GM21529 (cell line): ENCODE measurements around the gene HDAC4.

Experiments
- ATAC-seq: cut with Tn5 transposase; IDR thresholded peaks from one replicate; pipeline ENCODE4 v1.9.1; 2021; ENCODE audit not compliant: unreplicated experiment

The HDAC4 gene

DNA sequence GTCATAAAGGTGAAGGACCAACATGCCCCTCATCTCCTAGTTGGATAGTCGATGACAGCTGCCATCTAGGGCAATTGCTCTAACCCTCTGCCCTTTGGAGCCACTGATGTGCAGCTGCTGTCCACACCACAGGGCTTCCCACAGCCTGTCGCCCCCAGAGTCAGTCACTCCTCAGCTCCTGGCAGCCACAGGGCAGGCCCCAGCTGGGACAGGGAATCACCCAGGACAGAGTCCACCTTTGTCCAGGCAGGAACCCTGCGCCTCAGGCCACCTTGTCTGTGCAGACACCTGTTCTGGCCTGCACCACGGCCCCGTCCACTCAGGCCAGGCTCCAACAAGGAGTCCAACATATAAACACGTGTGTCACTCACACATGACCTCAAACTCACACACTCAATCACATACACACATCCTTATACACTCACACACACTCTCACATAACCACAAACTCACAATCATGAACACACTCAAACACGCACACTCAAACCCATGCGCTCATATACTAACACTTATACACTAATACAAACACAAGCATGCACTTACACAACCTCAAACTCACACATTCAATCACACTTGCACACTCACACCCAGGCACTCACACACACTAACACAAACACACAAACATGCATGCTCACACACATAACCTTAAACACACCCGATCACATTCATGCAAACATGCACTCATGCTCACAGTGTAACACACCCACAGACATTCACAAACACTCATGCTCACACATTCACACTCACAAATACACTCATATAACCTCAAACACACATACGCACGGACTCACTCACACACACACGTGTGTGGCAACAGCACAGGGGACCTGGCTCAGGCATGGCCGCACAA is 29.7 kb downstream of the HDAC4 start:
- no peak for ATAC-seq

DNA sequence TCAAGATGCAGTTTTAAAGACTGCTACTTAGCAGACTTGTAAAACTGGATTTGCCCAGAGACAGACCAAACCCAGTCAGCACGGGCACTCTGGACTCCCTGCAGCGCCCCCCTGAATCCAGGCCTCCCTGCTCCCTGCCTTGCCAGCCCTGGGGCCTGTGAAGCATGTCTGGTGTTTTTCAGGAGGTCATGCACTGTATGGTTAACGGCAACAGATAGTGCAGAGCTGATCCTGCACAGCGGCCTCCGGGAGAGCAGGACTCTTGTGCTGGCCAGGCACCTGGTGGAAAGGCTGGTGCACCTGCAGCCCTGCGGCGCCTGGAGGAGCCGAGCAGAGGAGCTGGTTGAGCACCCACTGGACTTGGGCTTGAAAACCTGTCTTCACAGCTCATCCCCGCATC is 30.4 kb downstream of the HDAC4 start:
- no peak for ATAC-seq

- ATAC-seq, result peak; percentile 90
Measured at GRCh38 chr2:239369631-239370161, 31.1 kb downstream of the HDAC4 start.

GRCh38 chr2:239368906-239369552 is 31.8 kb downstream of the HDAC4 start:
- ATAC-seq, result no peak

GRCh38 chr2:239368321-239368720 is 32.5 kb downstream of the HDAC4 start:
- no peak for ATAC-seq

- no peak for ATAC-seq
Measured at GRCh38 chr2:239366740-239367139, 34.1 kb downstream of the HDAC4 start.

GRCh38 chr2:239365782-239366435 is 34.9 kb downstream of the HDAC4 start:
- no peak for ATAC-seq

DNA sequence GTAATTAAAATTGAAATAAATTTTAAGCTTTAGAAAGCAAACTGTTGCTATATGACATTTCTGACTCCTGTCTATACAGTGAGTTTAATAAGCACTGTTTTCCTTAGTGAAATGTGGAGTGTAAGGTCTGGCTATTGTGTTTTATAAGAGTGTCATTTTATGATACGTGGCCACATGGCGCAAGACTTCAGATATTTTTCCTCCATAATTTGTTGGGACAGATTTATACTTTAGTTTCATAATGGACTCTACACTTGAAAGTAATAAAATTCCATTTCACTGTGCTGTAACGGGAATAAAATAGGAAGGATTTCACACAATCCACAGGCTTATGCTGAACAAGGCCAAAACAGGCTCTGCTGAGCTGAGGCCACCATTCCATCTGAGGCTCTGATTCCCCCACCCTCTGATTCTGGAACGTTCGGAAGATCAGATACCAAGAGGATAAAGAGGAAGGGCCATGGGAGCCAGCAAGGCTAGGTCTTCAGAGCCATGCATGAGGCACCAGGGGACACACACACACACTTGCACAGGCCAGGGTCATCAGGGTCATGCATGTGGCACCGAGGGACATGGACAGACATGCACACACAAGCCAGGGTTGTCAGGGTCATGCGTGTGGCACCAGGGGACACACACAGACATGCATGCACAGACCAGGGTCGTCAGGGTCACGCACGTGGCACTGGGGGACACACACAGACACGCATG is 35.6 kb downstream of the HDAC4 start:
- ATAC-seq, result no peak

DNA sequence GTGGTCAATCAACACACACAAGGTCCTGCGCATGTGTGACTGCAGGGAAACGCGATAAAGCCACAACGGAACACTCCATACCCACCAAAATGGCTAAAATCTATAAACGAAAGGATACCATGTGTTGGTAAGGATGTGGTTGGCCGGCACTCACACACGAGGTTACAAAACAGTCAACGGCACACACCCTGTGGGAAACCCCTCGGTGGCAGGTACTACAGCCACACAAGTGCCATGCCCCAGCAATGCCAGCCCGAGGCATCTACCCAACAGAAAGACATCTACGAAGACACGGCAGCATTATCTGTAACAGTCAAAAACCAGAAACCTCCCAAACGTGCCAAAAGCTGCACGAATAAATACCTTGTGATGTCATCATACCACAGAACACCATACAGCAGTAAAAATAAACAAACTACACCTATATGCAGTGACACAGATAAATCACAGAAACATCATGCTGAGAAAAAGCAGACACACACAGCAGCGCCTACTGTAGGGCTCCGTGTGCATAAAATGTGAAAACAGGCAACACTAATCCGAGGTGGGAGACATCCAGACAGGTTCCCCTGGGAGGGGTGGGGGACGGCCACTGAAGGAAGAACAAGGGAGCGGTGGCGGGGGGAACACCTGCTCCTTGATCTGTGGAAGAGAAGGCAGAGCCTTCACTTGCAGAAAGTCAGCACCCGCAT is 36.7 kb downstream of the HDAC4 start:
- ATAC-seq, result no peak

DNA sequence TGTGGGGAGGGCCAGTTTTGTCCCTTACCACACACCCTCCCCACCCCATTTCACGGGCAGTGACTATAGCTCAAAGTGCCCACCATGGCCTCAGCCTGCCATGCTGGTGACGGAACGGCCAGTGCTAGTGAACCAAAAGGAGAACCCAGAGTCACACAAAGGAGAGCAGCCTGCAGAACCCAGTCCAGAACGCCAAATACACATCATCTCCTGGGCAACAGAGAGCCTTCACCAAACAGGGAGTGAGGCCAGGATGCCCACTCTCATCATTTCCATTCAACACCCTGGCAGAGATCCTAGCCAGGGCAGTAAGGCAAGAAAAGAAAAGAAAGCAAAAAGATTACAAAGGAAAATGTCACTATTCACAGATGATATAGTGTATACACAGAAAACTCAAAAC is 38.3 kb downstream of the HDAC4 start:
- ATAC-seq, result no peak

DNA sequence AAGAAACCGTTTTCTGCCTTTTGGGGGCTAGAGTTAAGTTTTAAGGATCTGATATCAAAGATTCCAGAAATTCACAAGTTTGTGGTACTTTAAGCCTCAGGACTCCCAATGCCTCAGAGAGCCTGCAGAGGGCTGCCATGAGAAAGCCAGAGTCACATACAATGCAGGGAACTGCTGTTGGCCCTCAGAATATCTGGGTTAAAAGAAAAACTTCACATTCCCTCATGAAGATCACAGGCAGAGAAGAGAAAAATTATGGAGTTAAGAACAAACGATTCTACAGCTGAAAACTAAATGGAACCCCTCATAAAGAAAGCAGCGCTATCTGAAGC is 39.5 kb downstream of the HDAC4 start:
- no peak for ATAC-seq

GRCh38 chr2:239360421-239361310 is 40.2 kb downstream of the HDAC4 start:
- no peak for ATAC-seq

- no peak for ATAC-seq
Measured at GRCh38 chr2:239360008-239360407, 40.8 kb downstream of the HDAC4 start.

DNA sequence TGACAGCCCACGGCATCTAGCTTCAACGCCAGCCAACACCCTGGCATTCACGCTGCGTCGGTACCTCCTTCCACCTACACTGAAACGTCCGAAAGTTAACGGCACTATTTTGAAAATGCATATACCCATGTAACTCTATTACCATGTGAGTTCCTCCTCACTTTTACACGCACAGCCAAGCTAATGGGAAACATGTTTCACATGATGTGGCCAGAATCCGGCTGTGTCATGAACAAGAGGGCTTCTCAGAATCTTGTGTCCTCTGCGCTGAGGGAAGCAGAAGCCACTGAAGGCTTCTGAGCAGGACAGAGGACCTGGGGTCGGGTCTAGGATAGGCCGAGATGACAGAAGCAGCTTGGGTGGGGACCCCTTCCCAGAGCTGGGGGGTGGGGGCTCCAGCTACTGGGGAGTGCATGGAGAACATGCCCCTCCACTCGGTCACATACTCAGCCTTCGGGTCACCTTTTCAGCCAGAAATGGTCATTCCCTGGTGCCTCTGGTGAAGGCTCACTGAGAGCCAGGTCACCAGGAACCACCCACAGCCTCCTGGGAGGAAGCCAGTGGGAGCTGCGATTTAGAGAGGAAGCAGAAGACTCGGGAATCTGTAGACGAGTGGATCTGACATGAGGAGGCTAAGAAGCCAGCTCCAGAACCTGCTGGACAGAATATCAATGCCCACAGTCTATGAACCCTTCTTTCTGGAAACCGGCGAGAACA is 41.5 kb downstream of the HDAC4 start:
- ATAC-seq, result no peak

DNA sequence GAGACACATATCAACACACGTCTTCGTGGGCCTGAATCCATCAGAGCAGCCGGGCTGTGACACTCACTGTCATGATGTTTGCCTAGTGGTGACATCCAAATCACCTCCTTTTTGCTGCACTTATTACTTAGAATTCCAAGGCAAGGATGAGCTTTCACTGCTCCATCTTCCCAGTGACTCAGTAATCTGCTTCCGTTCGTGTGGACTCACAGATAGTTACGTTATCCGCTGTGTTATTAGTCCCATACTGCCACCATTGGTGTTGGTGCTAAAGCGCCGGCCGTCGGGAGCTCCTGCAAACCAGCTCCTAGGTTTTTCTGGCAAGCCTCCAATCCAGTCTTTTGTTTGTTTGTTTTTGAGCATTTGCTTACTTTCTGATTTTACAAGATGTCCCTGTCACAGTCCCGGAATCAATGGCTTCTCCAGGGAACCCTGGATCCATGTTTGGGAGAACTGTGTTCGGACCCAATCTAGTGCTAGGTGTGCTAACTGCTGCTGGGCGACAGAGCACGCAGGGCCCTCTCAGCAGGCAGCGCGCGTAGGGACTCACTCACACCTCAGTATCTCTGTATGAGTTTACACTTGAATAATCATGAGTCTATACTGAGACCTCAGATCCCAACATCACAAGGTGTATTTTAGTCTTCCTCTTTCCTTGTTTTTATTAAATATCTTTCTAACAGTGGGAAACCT is 42.6 kb downstream of the HDAC4 start:
- no peak for ATAC-seq

DNA sequence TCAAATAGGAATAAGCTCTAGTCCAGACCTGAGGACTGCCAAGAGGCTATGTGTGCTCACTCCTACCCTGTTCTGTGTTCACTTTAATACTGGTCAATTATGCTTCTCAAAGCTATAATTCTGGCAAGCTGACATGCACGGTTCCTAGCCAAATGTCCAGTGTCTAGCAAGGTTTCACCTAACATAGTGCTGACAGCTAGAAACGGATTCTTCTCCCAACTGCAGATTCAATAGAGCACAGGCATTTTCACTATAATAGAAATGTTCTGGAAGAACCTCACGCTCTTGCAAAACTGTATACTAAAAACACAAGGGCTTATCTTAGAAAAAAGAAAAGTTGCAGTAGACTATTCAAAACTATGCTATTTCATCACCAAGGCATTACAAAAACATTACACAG is 45.1 kb downstream of the HDAC4 start:
- ATAC-seq, result no peak

DNA sequence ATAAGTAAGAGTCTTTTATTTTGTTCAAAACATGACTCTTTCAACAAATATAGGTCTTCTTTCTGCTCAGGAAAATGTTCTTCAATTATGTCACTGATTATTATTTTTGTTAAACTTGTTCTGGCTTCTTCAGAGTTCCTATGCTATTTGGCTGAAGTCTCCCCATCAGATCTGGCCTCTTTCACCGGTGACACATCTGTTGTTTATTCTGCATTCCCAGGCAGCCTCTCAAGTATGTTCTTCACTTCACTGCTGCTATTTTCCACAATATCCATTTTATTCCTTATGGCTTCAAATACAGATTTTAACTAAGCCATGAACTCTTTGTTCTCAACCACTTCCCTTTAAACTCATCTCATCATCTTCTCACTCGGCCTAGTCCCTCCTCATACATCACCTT is 45.7 kb downstream of the HDAC4 start:
- no peak for ATAC-seq

DNA sequence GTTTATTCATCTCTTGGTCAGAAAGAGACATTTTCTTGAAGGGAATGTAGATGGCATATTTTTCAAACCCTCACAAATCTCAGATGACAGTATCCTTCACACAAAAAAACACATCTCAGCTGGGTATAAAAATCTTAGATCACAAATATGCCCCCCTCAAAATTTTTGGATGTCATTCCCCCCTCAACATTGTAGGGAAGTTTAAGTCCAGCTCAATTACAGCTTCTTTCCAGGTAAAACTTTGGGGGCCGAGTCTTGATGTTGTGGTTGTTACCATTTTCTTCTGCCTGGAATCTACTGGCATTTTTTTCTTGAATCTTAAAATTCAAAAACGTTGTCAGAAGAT is 46.1 kb downstream of the HDAC4 start:
- ATAC-seq, result no peak
